Measurements from ENCODE around the gene TANGO2. TPM values are rescaled to one million over a fixed set of nuclear protein-coding genes. Genes with fewer than 3 reads are reported as not detected.

Gene TANGO2
- total and polyA plus RNA-seq, 12 donors, result 25.1 to 87.0 (median 43.5) TPM

DNA sequence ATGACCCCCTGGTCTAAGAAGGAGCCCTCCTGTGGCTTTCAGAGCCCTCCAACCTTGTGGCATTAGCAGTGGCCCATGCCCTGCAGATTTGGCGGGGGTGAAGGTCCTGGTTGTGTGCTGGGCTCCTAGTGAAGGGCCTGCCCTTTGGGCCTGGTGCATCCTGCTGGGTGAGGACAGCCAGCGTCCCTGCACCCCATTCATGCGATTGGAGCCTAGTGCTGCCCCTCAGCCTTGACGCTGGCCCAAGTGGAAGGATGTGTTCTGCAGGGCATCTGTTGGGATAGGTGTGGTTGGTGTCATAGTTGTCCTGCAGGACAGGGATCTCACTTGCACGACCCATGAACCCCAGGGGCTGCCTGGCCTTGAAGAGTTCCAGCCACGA is 31.0 kb downstream of the TANGO2 start:
- TF ChIP-seq POLR2A (IDR thresholded peaks at IDR 0.05), result no peak
- TF ChIP-seq, protein P1, sequence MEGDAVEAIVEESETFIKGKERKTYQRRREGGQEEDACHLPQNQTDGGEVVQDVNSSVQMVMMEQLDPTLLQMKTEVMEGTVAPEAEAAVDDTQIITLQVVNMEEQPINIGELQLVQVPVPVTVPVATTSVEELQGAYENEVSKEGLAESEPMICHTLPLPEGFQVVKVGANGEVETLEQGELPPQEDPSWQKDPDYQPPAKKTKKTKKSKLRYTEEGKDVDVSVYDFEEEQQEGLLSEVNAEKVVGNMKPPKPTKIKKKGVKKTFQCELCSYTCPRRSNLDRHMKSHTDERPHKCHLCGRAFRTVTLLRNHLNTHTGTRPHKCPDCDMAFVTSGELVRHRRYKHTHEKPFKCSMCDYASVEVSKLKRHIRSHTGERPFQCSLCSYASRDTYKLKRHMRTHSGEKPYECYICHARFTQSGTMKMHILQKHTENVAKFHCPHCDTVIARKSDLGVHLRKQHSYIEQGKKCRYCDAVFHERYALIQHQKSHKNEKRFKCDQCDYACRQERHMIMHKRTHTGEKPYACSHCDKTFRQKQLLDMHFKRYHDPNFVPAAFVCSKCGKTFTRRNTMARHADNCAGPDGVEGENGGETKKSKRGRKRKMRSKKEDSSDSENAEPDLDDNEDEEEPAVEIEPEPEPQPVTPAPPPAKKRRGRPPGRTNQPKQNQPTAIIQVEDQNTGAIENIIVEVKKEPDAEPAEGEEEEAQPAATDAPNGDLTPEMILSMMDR (IDR thresholded peaks at IDR 0.05), result no peak
- Histone ChIP-seq H3K27ac (no peak overlapping the region), H3K27me3 (no peaks in the 10 kb centered on the region), H3K36me3 (replicated peaks in 1 of 2) (peaks cover 0 to 48% of the 10 kb centered on the region in 2 donors), H3K4me1 (replicated peaks in 1 of 2) (no peaks in the 10 kb centered on the region), H3K4me3 (no peak overlapping the region), H3K9me3 (replicated peaks in 1 of 3) (no peaks in the 10 kb centered on the region)
- 65 to 96% (median 93%) methylated on average over 2 to 6 of the region's 6 CpGs for WGBS, 4 donors
- no peak for DNase-seq
- intact Hi-C loops (cut with DNase I), result no loop called here

GRCh38 chr22:20052309-20053259 is 31.7 kb downstream of the TANGO2 start:
- Histone ChIP-seq H3K4me1 (replicated peaks in 1 of 2) (no peaks in the 10 kb centered on the region), H3K9me3 (replicated peaks in 1 of 3) (no peaks in the 10 kb centered on the region), H3K36me3 (replicated peaks in 1 of 2) (peaks cover 0 to 51% of the 10 kb centered on the region in 2 donors), H3K4me3 (no peak overlapping the region), H3K27ac (no peak overlapping the region), H3K27me3 (no peaks in the 10 kb centered on the region)
- 88 to 96% (median 93%) methylated on average over 23 to 26 of the region's 26 CpGs for WGBS, 4 donors
- intact Hi-C loops (cut with DNase I), result no loop called here
- TF ChIP-seq, protein P1 (IDR thresholded peaks at IDR 0.05), result no peak
- TF ChIP-seq POLR2A (IDR thresholded peaks at IDR 0.05), result no peak
- no peak for DNase-seq

GRCh38 chr22:20053407-20054033 is 32.6 kb downstream of the TANGO2 start:
- no peaks in the 10 kb centered on the region for H3K9me3 ChIP-seq (replicated peaks in 1 of 3)
- intact Hi-C loops (cut with DNase I), result no loop called here
- DNase-seq, result no peak
- H3K27me3 ChIP-seq, result no peaks in the 10 kb centered on the region
- no peak for TF ChIP-seq POLR2A (IDR thresholded peaks at IDR 0.05)
- TF ChIP-seq, protein P1 (IDR thresholded peaks at IDR 0.05), result no peak
- peaks cover 0 to 51% of the 10 kb centered on the region in 2 donors for H3K36me3 ChIP-seq (replicated peaks in 1 of 2)
- no peak overlapping the region for H3K4me3 ChIP-seq
- H3K4me1 ChIP-seq (replicated peaks in 1 of 2), result no peaks in the 10 kb centered on the region
- 79 to 93% (median 91%) methylated on average over 5 to 14 of the region's 14 CpGs for whole genome bisulfite sequencing, 4 donors
- no peak overlapping the region for H3K27ac ChIP-seq

DNA sequence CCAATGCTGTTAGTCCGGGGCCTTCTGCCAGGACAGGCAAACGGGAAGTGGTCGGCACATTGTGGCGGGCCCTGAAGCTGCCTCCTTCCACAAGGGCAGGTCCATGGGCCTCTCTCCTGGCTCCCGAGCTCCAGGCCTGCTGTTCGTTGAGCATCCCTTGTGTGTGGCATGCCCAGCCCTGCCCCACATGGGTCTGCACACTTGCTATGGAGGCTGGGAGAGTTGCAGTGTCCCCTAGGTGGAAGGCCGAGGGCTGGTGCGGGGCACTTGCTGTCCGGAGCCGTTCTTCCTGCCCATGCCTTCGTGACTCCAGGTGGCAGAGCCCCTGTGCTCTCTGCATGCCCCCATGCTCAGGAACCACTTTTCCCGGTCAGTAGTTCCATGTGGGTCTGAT is 33.1 kb downstream of the TANGO2 start:
- no peak for TF ChIP-seq POLR2A (IDR thresholded peaks at IDR 0.05)
- TF ChIP-seq, protein P1 (IDR thresholded peaks at IDR 0.05), result no peak
- Histone ChIP-seq H3K27ac (no peak overlapping the region), H3K4me1 (replicated peaks in 1 of 2) (peaks cover 0 to 2% of the 10 kb centered on the region in 2 donors), H3K36me3 (replicated peaks in 1 of 2) (peaks cover 0 to 51% of the 10 kb centered on the region in 2 donors), H3K4me3 (no peak overlapping the region), H3K9me3 (replicated peaks in 1 of 3) (no peaks in the 10 kb centered on the region), H3K27me3 (no peaks in the 10 kb centered on the region)
- DNase-seq, result no peak
- intact Hi-C loops (cut with DNase I), result no loop called here
- WGBS, 4 donors, result 80 to 95% (median 89%) methylated on average over 1 to 12 of the region's 12 CpGs

Data from adrenal gland (tissue), 12 donors.